HG03432 (cell line): ENCODE results near the gene MPP1.

Source experiments
- ATAC-seq: cut with Tn5 transposase; IDR thresholded peaks from one replicate; pipeline ENCODE4 v1.9.1; 2021; ENCODE audit warnings: mild to moderate bottlenecking, moderate library complexity; ENCODE audit not compliant: unreplicated experiment

MPP1 gene

GRCh38 chrX:154813801-154814200 is 8.5 kb upstream of the MPP1 start:
- ATAC-seq: no peak

- no peak for ATAC-seq
These were observed 7.2 kb upstream of the MPP1 start for GRCh38 chrX:154812341-154813101.

GRCh38 chrX:154809939-154810665 is 4.8 kb upstream of the MPP1 start:
- ATAC-seq: no peak

GRCh38 chrX:154806837-154807501 is 1.7 kb upstream of the MPP1 start:
- no peak for ATAC-seq

GRCh38 chrX:154805696-154806091 is 409 bp upstream of the MPP1 start:
- ATAC-seq: no peak

GRCh38 chrX:154804261-154804956 is 876 bp downstream of the MPP1 start:
- no peak for ATAC-seq

GRCh38 chrX:154802947-154803346 is 2.3 kb downstream of the MPP1 start:
- ATAC-seq: no peak

GRCh38 chrX:154800478-154801210 is 4.6 kb downstream of the MPP1 start:
- ATAC-seq: no peak

GRCh38 chrX:154799556-154800348 is 5.5 kb downstream of the MPP1 start:
- no peak for ATAC-seq

- ATAC-seq: no peak
These were observed 8.3 kb downstream of the MPP1 start for GRCh38 chrX:154797006-154797405.

- no peak for ATAC-seq
These were observed 10.3 kb downstream of the MPP1 start for GRCh38 chrX:154795016-154795415.

GRCh38 chrX:154793084-154793795 is 12.0 kb downstream of the MPP1 start:
- no peak for ATAC-seq

- no peak for ATAC-seq
These were observed 13.3 kb downstream of the MPP1 start for GRCh38 chrX:154791939-154792338.

GRCh38 chrX:154791467-154791866 is 13.8 kb downstream of the MPP1 start:
- no peak for ATAC-seq

GRCh38 chrX:154785716-154786115 is 19.6 kb downstream of the MPP1 start:
- ATAC-seq: no peak

GRCh38 chrX:154784149-154784995 is 20.9 kb downstream of the MPP1 start:
- ATAC-seq: no peak

- no peak for ATAC-seq
These were observed 24.3 kb downstream of the MPP1 start for GRCh38 chrX:154780968-154781367.

- ATAC-seq: no peak
These were observed 26.0 kb downstream of the MPP1 start for GRCh38 chrX:154779261-154779660.
